Measurements from ENCODE around the gene ERC1.

The ERC1 gene

GRCh38 chr12:974271-974862 lies 16.7 kb upstream of the ERC1 start:
- Histone ChIP-seq H3K79me2 (ENCODE audit: control insufficient read depth, low read length) (no peaks in the 10 kb centered on the region), H3K27me3 (ENCODE audit: control insufficient read depth, low read length) (no peaks in the 10 kb centered on the region), H3K9me3 (ENCODE audit: control insufficient read depth, insufficient read depth, low read length) (no peaks in the 10 kb centered on the region), H3K27ac (ENCODE audit: low read depth, low read length) (no peak overlapping the region), H3F3A (ENCODE audit: control insufficient read depth, insufficient read depth) (no peaks in the 10 kb centered on the region), H3K9me2 (replicated peaks; ENCODE audit: control insufficient read depth, low read length) (no peaks in the 10 kb centered on the region), H3K4me3 (ENCODE audit: low read length) (no peak overlapping the region), H3K4me1 (ENCODE audit: control insufficient read depth, low read length) (no peaks in the 10 kb centered on the region), H3K36me3 (ENCODE audit: control insufficient read depth, low read length) (no peaks in the 10 kb centered on the region), H3K4me2 (ENCODE audit: low read length) (no peak overlapping the region), H4K20me1 (ENCODE audit: control insufficient read depth, insufficient read depth, low read depth, low read length) (no peaks in the 10 kb centered on the region)
- TF ChIP-seq EZH2phosphoT487 (IDR thresholded peaks at IDR 0.05; ENCODE audit: borderline replicate concordance, low read length): no peak
- TF ChIP-seq CTCF (IDR thresholded peaks at IDR 0.05; ENCODE audit: low read depth, low read length, poor library complexity, severe bottlenecking): no peak

GRCh38 chr12:976644-977043 lies 14.4 kb upstream of the ERC1 start:
- no peaks in the 10 kb centered on the region for H3K36me3 ChIP-seq (ENCODE audit: control insufficient read depth, low read length)
- no peaks in the 10 kb centered on the region for H3K27me3 ChIP-seq (ENCODE audit: control insufficient read depth, low read length)
- no peaks in the 10 kb centered on the region for H3K79me2 ChIP-seq (ENCODE audit: control insufficient read depth, low read length)
- H3K9me3 ChIP-seq (ENCODE audit: control insufficient read depth, insufficient read depth, low read length): no peaks in the 10 kb centered on the region
- no peak overlapping the region for H3K27ac ChIP-seq (ENCODE audit: low read depth, low read length)
- H3F3A ChIP-seq (ENCODE audit: control insufficient read depth, insufficient read depth): no peaks in the 10 kb centered on the region
- H3K4me3 ChIP-seq (ENCODE audit: low read length): no peak overlapping the region
- no peaks in the 10 kb centered on the region for H3K9me2 ChIP-seq (replicated peaks; ENCODE audit: control insufficient read depth, low read length)
- TF ChIP-seq EZH2phosphoT487 (IDR thresholded peaks at IDR 0.05; ENCODE audit: borderline replicate concordance, low read length): no peak
- no peak for TF ChIP-seq CTCF (IDR thresholded peaks at IDR 0.05; ENCODE audit: low read depth, low read length, poor library complexity, severe bottlenecking)
- H3K4me2 ChIP-seq (ENCODE audit: low read length): no peak overlapping the region
- no peaks in the 10 kb centered on the region for H3K4me1 ChIP-seq (ENCODE audit: control insufficient read depth, low read length)
- no peaks in the 10 kb centered on the region for H4K20me1 ChIP-seq (ENCODE audit: control insufficient read depth, insufficient read depth, low read depth, low read length)

GRCh38 chr12:977156-977555 lies 13.9 kb upstream of the ERC1 start:
- Histone ChIP-seq H3K9me3 (ENCODE audit: control insufficient read depth, insufficient read depth, low read length) (no peaks in the 10 kb centered on the region), H4K20me1 (ENCODE audit: control insufficient read depth, insufficient read depth, low read depth, low read length) (no peaks in the 10 kb centered on the region), H3K79me2 (ENCODE audit: control insufficient read depth, low read length) (no peaks in the 10 kb centered on the region), H3K36me3 (ENCODE audit: control insufficient read depth, low read length) (no peaks in the 10 kb centered on the region), H3K4me1 (ENCODE audit: control insufficient read depth, low read length) (no peaks in the 10 kb centered on the region), H3K4me3 (ENCODE audit: low read length) (no peak overlapping the region), H3F3A (ENCODE audit: control insufficient read depth, insufficient read depth) (no peaks in the 10 kb centered on the region), H3K27me3 (ENCODE audit: control insufficient read depth, low read length) (no peaks in the 10 kb centered on the region), H3K4me2 (ENCODE audit: low read length) (no peak overlapping the region), H3K27ac (ENCODE audit: low read depth, low read length) (no peak overlapping the region), H3K9me2 (replicated peaks; ENCODE audit: control insufficient read depth, low read length) (no peaks in the 10 kb centered on the region)
- no peak for TF ChIP-seq CTCF (IDR thresholded peaks at IDR 0.05; ENCODE audit: low read depth, low read length, poor library complexity, severe bottlenecking)
- TF ChIP-seq EZH2phosphoT487 (IDR thresholded peaks at IDR 0.05; ENCODE audit: borderline replicate concordance, low read length): no peak

Measured in DOHH2 (cell line).